Measurements from ENCODE around the gene NANS.
A peak's percentile ranks its signal among the peaks of the same experiment; 100 is the strongest.
"Not testable (repeated sequence)": the region's sequence is repeated elsewhere in the genome, so short reads cannot be mapped to it uniquely, and the experiment has no call there.

Gene NANS

GRCh38 chr9:98101868-98102273, 45.3 kb downstream of the NANS start:
- no peak for DNase-seq

DNA sequence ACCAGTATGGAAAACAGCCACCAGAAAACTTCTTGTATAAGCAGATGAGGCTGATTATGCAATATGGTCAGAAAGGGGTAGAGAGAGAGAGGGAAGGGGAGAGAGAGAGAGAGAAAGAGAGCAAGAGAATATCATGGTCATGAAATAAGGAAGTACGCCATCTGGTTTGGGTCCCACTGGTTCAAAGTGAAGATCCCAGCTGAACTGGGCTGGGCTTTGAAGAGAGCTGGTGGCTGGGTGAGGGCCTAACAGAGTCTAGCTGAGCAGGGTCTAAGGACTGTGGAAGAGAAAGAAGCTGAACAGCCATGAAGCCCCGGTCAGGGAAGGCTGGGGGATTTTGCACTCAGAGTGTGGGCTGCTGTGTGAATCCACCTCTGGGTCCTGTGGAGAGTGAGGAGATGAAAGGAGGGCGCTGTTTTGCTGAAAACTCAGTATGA, 47.9 kb downstream of the NANS start:
- no peak for DNase-seq

DNA sequence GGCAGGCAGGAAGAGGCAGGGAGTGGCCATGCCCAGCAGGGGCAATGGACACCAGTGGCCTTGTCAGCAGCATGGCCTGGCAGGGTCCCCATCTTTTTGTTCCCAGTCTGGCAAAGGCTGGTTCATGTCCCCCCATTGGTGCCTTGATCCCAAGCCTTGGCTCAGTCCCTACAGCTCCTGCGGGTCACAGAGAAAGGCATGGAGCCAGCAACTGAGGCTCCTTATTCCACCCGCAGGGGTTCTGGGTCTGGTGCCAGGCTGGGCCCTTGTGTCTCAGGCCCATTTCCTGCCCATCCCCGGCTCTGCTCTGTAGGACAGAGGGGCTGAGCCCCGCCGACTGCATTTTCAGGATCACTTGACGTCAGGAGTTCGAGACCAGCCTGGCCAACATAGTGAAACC, 48.5 kb downstream of the NANS start:
- no peak for DNase-seq

GRCh38 chr9:98107926-98108325, 51.4 kb downstream of the NANS start:
- DNase-seq: no peak

- no peak for DNase-seq
Measured at GRCh38 chr9:98108531-98109031, 52.0 kb downstream of the NANS start.

GRCh38 chr9:98109052-98109451, 52.5 kb downstream of the NANS start:
- no peak for DNase-seq

GRCh38 chr9:98117097-98117496, 60.6 kb downstream of the NANS start:
- not testable (repeated sequence) for DNase-seq

GRCh38 chr9:98117984-98118639, 61.6 kb downstream of the NANS start:
- peak; percentile 16 for DNase-seq

DNA sequence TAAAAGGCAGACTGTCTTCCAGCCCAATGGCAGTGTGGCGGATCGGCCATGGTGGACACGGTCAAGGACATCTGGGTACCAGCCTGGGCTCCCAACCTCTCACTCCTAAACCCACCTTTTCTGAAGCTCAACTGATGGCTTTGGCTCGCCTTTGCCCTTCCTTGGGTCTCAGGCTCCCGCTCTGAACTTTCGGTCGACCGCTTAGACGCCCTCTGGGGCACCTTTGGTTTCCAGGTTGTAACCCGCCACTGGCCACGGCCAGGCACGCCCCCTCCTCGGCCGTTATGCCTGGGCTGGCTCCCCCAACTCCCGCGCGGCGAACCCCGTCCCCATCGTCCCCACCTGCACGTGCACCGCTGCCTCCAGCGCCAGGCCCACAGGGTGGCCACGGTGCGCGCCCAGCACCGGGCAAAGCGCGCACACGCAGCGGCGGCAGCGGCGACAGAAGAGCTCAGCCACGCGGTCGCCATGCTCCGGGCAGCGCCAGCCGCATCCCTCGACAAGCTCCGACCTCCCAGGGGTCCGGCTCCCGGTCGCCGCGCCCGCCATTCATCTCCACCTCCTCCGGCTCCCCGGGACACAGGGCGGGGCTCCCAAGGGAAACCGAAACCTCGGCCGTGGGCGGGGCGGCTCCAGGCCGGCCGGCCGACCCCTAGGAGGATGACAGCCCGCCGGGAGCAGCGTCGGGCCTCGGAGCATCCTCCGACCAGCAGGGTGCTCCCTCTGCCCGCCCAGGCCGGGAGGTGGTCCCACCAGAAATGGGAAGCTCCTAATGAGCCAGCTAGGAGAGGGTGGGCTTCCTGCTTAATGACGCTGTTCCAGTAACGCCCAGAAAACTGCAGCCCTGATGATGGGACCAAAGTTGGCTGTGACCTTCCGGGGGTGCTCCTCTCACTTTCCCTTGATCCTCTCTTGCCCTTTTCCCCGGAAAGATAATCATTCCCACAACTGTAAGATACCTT, 62.4 kb downstream of the NANS start, which contains the start of gene TRIM14:
Gene TRIM14 (minus strand): TSS at position 583 of the 962 bp plus-strand sequence. CDS start 34 bp downstream, at position 549.
- DNase-seq: peak; percentile 44

- no peak for DNase-seq
Measured at GRCh38 chr9:98120476-98120875, 63.9 kb downstream of the NANS start.

GRCh38 chr9:98121058-98121457, 64.5 kb downstream of the NANS start:
- no peak for DNase-seq

DNA sequence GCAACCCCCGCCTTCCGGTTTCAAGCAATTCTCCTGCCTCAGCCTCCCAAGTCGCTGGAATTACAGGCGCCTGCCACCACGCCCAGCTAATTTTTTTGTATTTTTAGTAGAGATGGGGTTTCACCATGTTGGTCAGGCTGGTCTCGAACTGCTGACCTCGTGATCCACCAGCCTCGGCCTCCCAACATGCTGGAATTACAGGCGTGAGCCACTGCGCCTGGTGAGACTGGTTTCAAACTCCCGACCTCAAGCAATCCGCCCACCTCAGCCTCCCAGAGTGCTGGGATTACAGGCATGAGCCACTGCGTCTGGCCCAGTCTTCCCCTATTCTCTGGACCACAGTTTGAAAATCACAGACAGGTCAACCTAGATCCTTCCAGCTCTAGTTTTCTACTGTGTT, 67.6 kb downstream of the NANS start:
- not testable (repeated sequence) for DNase-seq

- no peak for DNase-seq
Measured at GRCh38 chr9:98124637-98125426, 68.3 kb downstream of the NANS start.

- DNase-seq: no peak
Measured at GRCh38 chr9:98127226-98127625, 70.7 kb downstream of the NANS start.

DNA sequence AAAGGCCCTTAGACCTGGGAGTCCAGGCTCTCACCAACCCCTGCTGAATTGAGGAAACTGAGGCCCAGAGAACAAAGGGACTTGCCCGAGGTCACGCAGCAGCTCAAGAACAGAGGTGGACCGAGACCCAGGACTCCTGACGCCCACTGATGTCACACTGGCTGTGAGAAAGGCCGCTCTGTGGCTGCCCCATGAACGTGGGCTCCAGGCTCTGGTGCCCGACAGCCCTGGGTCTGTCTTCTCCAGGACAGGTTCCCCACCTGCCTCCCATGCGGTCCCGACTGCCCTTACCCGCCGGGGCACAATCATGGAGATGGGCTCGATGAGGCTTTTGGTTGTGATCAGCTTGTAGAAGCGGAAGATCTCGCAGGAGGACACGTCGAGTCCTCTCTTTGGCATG, 71.8 kb downstream of the NANS start:
- no peak for DNase-seq

DNA sequence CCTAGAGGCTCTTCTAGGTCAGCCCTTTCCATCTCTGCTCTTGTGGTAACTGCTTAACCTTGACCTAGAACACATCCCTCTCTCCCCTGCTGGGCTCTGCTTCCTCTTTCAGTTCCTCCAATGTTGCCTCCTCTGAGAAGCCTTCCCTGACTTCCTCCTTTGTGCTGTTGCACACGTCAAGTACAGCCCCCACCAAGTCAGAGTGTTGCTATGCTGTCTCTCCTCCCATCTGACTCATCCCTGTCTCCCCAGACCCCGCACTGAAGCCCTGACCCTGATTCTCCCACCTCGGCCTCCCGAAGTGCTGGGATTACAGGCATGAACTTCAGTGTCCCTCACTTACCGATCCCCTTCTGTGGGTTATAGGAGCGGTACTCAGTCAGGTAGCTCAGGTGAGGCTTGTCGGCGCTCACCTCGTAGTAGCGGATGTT, 72.9 kb downstream of the NANS start:
- DNase-seq: no peak

DNA sequence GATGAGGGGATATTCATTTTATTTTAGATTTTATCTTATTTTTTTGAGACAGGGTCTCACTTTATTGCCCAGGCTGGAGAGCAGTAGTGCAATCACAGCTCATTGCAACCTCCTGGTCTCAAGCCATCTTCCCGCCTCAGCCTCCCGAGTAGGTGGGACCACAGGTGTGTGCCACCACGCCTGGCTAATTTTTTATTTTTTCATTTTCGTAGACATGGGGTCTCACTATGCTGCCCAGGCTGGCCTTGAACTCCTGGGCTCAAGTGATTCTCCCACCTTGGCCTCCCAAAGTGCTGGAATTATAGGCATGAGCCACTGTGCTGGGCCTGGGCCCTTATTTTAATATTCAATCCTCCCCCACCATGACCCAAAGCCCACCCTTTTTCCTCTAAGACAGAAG, 73.5 kb downstream of the NANS start:
- DNase-seq: not testable (repeated sequence)

DNA sequence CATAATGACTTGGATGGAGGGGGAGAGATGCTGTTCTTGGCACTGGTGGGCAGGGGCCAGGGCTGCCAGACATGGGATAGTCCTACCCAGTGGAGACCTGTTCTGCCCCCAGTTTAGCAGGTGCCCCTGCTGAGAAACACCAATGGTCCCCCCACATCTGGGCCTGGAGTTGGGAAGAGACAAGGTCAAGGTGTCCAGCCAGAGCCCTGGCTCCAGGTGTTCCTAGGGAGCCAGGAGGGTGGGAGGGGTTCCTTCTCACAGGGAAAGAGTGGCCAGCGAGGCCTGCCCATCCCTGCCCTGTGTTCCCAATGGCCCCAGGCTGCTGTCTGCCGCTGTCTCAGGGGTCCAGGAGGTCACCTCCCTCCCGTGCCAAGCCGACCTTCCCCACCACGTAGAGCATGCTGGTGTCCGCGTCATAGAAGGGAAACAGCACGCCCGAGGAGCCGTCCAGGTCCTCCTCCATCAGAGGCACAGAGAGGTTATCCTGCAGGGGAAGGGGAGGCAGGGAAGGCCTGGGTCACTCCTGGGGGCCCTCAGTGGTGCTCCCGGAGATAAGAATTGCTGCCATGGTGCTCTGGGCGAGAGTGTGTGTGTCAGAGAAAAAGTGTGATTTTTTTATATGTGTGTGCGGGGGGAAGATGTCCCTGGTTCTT, 74.2 kb downstream of the NANS start:
- no peak for DNase-seq

GRCh38 chr9:98132158-98132557, 75.6 kb downstream of the NANS start:
- DNase-seq: no peak

Data from fibroblast of skin of scalp (primary cell).